Measurements from ENCODE around the gene PCDH15. TPM values are rescaled to one million over a fixed set of nuclear protein-coding genes. Genes with fewer than 3 reads are reported as not detected.

The PCDH15 gene
- total and polyA plus RNA-seq, 4 donors, result 0.03 to 16.9 (median 0.88) TPM

- Histone ChIP-seq H3K9me3 (ENCODE audit: control insufficient read depth in 4 of 4, insufficient read depth in 3 of 4, low read length in 3 of 4) (no peaks in the 10 kb centered on the region), H3K4me3 (no peak overlapping the region), H3K4me1 (ENCODE audit: control insufficient read depth in 5 of 5, insufficient read depth in 5 of 5, low read length in 5 of 5) (peaks cover 0 to 11% (median 3%) of the 10 kb centered on the region in 5 donors), H3K36me3 (ENCODE audit: control insufficient read depth in 4 of 4, insufficient read depth in 4 of 4, low read length in 4 of 4) (no peaks in the 10 kb centered on the region), H3K9ac (ENCODE audit: insufficient read depth in 1 of 2, low read length in 2 of 2) (no peak overlapping the region), H3K27ac (ENCODE audit: low read depth in 1 of 2, low read length in 1 of 2) (no peak overlapping the region), H3K27me3 (ENCODE audit: control insufficient read depth in 3 of 3, insufficient read depth in 3 of 3, low read length in 2 of 3) (no peaks in the 10 kb centered on the region)
- no peak for DNase-seq
- no peak for ATAC-seq (ENCODE audit: insufficient read depth, low FRiP score)
- TF ChIP-seq CTCF (IDR thresholded peaks at IDR 0.05; ENCODE audit: control extremely low read depth, extremely low read depth), result no peak
- WGBS, 2 donors, result 78 to 84% methylated on average over 4 of the region's 4 CpGs
Measured at GRCh38 chr10:53840653-53841052, 960.4 kb downstream of the PCDH15 start.

GRCh38 chr10:53839440-53840039, 961.5 kb downstream of the PCDH15 start:
- Histone ChIP-seq H3K4me1 (ENCODE audit: control insufficient read depth in 5 of 5, insufficient read depth in 5 of 5, low read length in 5 of 5) (peaks cover 0 to 11% (median 3%) of the 10 kb centered on the region in 5 donors), H3K4me3 (no peak overlapping the region), H3K9ac (ENCODE audit: insufficient read depth in 1 of 2, low read length in 2 of 2) (no peak overlapping the region), H3K27me3 (ENCODE audit: control insufficient read depth in 3 of 3, insufficient read depth in 3 of 3, low read length in 2 of 3) (no peaks in the 10 kb centered on the region), H3K36me3 (ENCODE audit: control insufficient read depth in 4 of 4, insufficient read depth in 4 of 4, low read length in 4 of 4) (no peaks in the 10 kb centered on the region), H3K9me3 (ENCODE audit: control insufficient read depth in 4 of 4, insufficient read depth in 3 of 4, low read length in 3 of 4) (no peaks in the 10 kb centered on the region), H3K27ac (ENCODE audit: low read depth in 1 of 2, low read length in 1 of 2) (no peak overlapping the region)
- no peak for TF ChIP-seq CTCF (IDR thresholded peaks at IDR 0.05; ENCODE audit: control extremely low read depth, extremely low read depth)
- DNase-seq (peak in 2 of 3 donors; percentile 76 to 77), ATAC-seq (ENCODE audit: insufficient read depth, low FRiP score) (no peak)
- 30 to 40% methylated on average over 2 of the region's 2 CpGs for whole genome bisulfite sequencing, 2 donors

- Histone ChIP-seq H3K27me3 (ENCODE audit: control insufficient read depth in 3 of 3, insufficient read depth in 3 of 3, low read length in 2 of 3) (no peaks in the 10 kb centered on the region), H3K4me1 (ENCODE audit: control insufficient read depth in 5 of 5, insufficient read depth in 5 of 5, low read length in 5 of 5) (peaks cover 0 to 2% (median 0%) of the 10 kb centered on the region in 5 donors), H3K36me3 (ENCODE audit: control insufficient read depth in 4 of 4, insufficient read depth in 4 of 4, low read length in 4 of 4) (no peaks in the 10 kb centered on the region), H3K4me3 (no peak overlapping the region), H3K27ac (ENCODE audit: low read depth in 1 of 2, low read length in 1 of 2) (no peak overlapping the region), H3K9ac (ENCODE audit: insufficient read depth in 1 of 2, low read length in 2 of 2) (no peak overlapping the region), H3K9me3 (ENCODE audit: control insufficient read depth in 4 of 4, insufficient read depth in 3 of 4, low read length in 3 of 4) (no peaks in the 10 kb centered on the region)
- peak; percentile 34 for ATAC-seq (ENCODE audit: insufficient read depth, low FRiP score)
- DNase-seq, result peak in 2 of 3 donors; percentile 22 to 56
- TF ChIP-seq CTCF (IDR thresholded peaks at IDR 0.05; ENCODE audit: control extremely low read depth, extremely low read depth), result no peak
- WGBS, 2 donors, result 80 to 83% methylated on average over 1 of the region's 1 CpG
Measured at GRCh38 chr10:53836638-53837037, 964.4 kb downstream of the PCDH15 start.

GRCh38 chr10:53833908-53834307, 967.1 kb downstream of the PCDH15 start:
- no peaks in the 10 kb centered on the region for H3K27me3 ChIP-seq (ENCODE audit: control insufficient read depth in 3 of 3, insufficient read depth in 3 of 3, low read length in 2 of 3)
- no peak for TF ChIP-seq CTCF (IDR thresholded peaks at IDR 0.05; ENCODE audit: control extremely low read depth, extremely low read depth)
- WGBS, 2 donors, result 62 to 81% methylated on average over 2 of the region's 2 CpGs
- H3K9me3 ChIP-seq (ENCODE audit: control insufficient read depth in 4 of 4, insufficient read depth in 3 of 4, low read length in 3 of 4), result no peaks in the 10 kb centered on the region
- DNase-seq (no peak), ATAC-seq (ENCODE audit: insufficient read depth, low FRiP score) (no peak)
- no peak overlapping the region for H3K4me3 ChIP-seq
- H3K36me3 ChIP-seq (ENCODE audit: control insufficient read depth in 4 of 4, insufficient read depth in 4 of 4, low read length in 4 of 4), result no peaks in the 10 kb centered on the region
- no peaks in the 10 kb centered on the region for H3K4me1 ChIP-seq (ENCODE audit: control insufficient read depth in 5 of 5, insufficient read depth in 5 of 5, low read length in 5 of 5)
- H3K27ac ChIP-seq (ENCODE audit: low read depth in 1 of 2, low read length in 1 of 2), result no peak overlapping the region
- H3K9ac ChIP-seq (ENCODE audit: insufficient read depth in 1 of 2, low read length in 2 of 2), result no peak overlapping the region

Data from lung (tissue), 12 donors.